PC-3 (cell line): ENCODE data around the gene BCLAF1. TPM values are rescaled to one million over a fixed set of nuclear protein-coding genes. Genes with fewer than 3 reads are reported as not detected.

ENCODE experiments used
- ATAC-seq: fragments of 200-7000 bp; cut with Tn5 transposase; 2 replicates; pipeline ENCODE4 v1.9.1; 2020; ENCODE audit warnings: mild to moderate bottlenecking, moderate library complexity
- BruUV-seq: library from RNA; stranded (reverse); fragments of 400-500 nt; replicated peaks from 2 replicates; lab custom pipeline; 2021; lab: Mats Ljungman, UMichigan
- CTCF ChIA-PET: fragments of 300-600 bp; sonication (Branson Sonifier 250); formaldehyde crosslinking; loops from one replicate; lab custom pipeline; 2022; ENCODE audit warnings: antibody characterized with exemption; lab: Charles Lee
- POLR2A ChIA-PET: fragments of 300-600 bp; sonication (Branson Sonifier 250); formaldehyde crosslinking; loops from one replicate; lab custom pipeline; 2022; ENCODE audit warnings: antibody characterized with exemption; ENCODE audit not compliant: unreplicated experiment; lab: Charles Lee
- DNase-seq: peaks from one replicate; pipeline ENCODE4 v3.0.0-alpha.2; 2015
- H2AFZ ChIP-seq: fragments of 300-600 bp; sonication (generic); 2 replicates; pipeline ENCODE4 v1.6.0; 2016; ENCODE audit warnings: antibody characterized with exemption, low read length
- H3F3A ChIP-seq: fragments of 300-600 bp; sonication (generic); one replicate; pipeline ENCODE4 v1.6.0; 2017; ENCODE audit warnings: antibody characterized with exemption, low read length, control low read depth, mild to moderate bottlenecking; ENCODE audit not compliant: unreplicated experiment
- H3K27ac ChIP-seq: fragments of 300-600 bp; sonication (generic); 2 replicates; pipeline ENCODE4 v1.5.1; 2016; ENCODE audit warnings: mild to moderate bottlenecking, low read length
- H3K27me3 ChIP-seq: fragments of 300-600 bp; sonication (generic); 2 replicates; pipeline ENCODE4 v1.6.1; 2016; ENCODE audit warnings: low read length, mixed read lengths
- H3K36me3 ChIP-seq: fragments of 300-600 bp; sonication (generic); 2 replicates; pipeline ENCODE4 v1.6.1; 2016; ENCODE audit warnings: low read depth, mixed run types, low read length, mixed read lengths
- H3K4me1 ChIP-seq: fragments of 300-600 bp; sonication (generic); 2 replicates; pipeline ENCODE4 v1.5.1; 2016; ENCODE audit warnings: low read length; ENCODE audit not compliant: insufficient read depth
- H3K4me2 ChIP-seq: fragments of 300-600 bp; sonication (generic); 2 replicates; pipeline ENCODE4 v1.6.0; 2016; ENCODE audit warnings: low read length
- H3K4me3 ChIP-seq: fragments of 300-600 bp; sonication (generic); 2 replicates; pipeline ENCODE4 v1.5.1; 2016; ENCODE audit warnings: mild to moderate bottlenecking, low read length, mixed read lengths
- H3K79me2 ChIP-seq: fragments of 300-600 bp; sonication (generic); 2 replicates; pipeline ENCODE4 v1.6.1; 2017; ENCODE audit warnings: low read length, mixed read lengths
- H3K9ac ChIP-seq: fragments of 300-600 bp; sonication (generic); 2 replicates; pipeline ENCODE4 v1.6.0; 2016; ENCODE audit warnings: mild to moderate bottlenecking, low read length
- H3K9me2 ChIP-seq: fragments of 300-600 bp; sonication (generic); replicated peaks from 2 replicates; pipeline ENCODE4 v1.6.1; 2016; ENCODE audit warnings: mixed run types, low read length, mixed read lengths
- H3K9me3 ChIP-seq: fragments of 300-600 bp; sonication (generic); 2 replicates; pipeline ENCODE4 v1.6.1; 2016; ENCODE audit warnings: low read length, mixed read lengths
- H4K20me1 ChIP-seq: fragments of 300-600 bp; sonication (generic); 2 replicates; pipeline ENCODE4 v1.6.1; 2016; ENCODE audit warnings: low read length, mixed read lengths
- EZH2 ChIP-seq: fragments of 300-600 bp; sonication (generic); IDR thresholded peaks from one replicate; pipeline ENCODE4 v1.6.1; 2017; ENCODE audit warnings: antibody characterized with exemption, mild to moderate bottlenecking, low read length; ENCODE audit not compliant: unreplicated experiment
- EZH2phosphoT487 ChIP-seq: fragments of 300-600 bp; sonication (generic); IDR thresholded peaks from 2 replicates; pipeline ENCODE4 v1.6.1; 2018; ENCODE audit warnings: mild to moderate bottlenecking, antibody characterized with exemption, low read length, borderline replicate concordance
- intact Hi-C: fragments of 100-400 bp; cut with micrococcal nuclease; formaldehyde crosslinking; loops from 2 replicates; pipeline ENCODE4 v1.9.0; 2023
- total RNA-seq: library from RNA; depleted of rRNA; stranded (reverse); fragments of >200 nt; gene quantifications from 2 replicates; pipeline ENCODE4 v1.2.3, GENCODE V29; 2014
- TF ChIP-seq, protein P1 (sequence below): fragments of 300-600 bp; sonication (generic); conservative IDR thresholded peaks from 2 replicates; pipeline ENCODE4 v1.5.1; 2017; ENCODE audit warnings: antibody characterized with exemption, low read depth, mild to moderate bottlenecking, low read length

The BCLAF1 gene
- total RNA-seq, 1 experiment from 2014 or later, result 119 TPM

- BruUV-seq, result no TSS peak
- DNase-seq (no peak), ATAC-seq (peak; percentile 45)
- Histone ChIP-seq H3K9ac (peak overlapping the region; percentile 72), H3K27ac (peak overlapping the region; percentile 49), H3K9me2 (no peaks in the 10 kb centered on the region), H3K9me3 (no peaks in the 10 kb centered on the region), H3K4me1 (peaks cover 16% of the 10 kb centered on the region; the same call in 1 of the 2 replicates), H3K36me3 (no peaks in the 10 kb centered on the region), H3K27me3 (no peaks in the 10 kb centered on the region), H3K79me2 (peaks cover 18% of the 10 kb centered on the region), H4K20me1 (no peaks in the 10 kb centered on the region), H2AFZ (peak overlapping the region; percentile 76), H3F3A (peaks cover 13% of the 10 kb centered on the region), H3K4me3 (peak overlapping the region; percentile 87), H3K4me2 (peak overlapping the region; percentile 96)
- intact Hi-C loops, result loop anchor here (2.0 to 10.0 kb wide), 2 partner anchors 66 to 294 kb away; no protein-coding TSS in a partner anchor
- ChIA-PET CTCF (interaction anchor here (0.6 to 0.7 kb wide), 3 partner anchors 20 to 798 kb away, joined by 3 read pairs; partner anchors contain the start of gene MAP3K5), POLR2A (interaction anchor here (0.5 kb wide), 1 partner anchor 10 kb away, joined by 4 read pairs; no protein-coding TSS in a partner anchor)
- no peak for TF ChIP-seq EZH2phosphoT487
- TF ChIP-seq, protein P1, sequence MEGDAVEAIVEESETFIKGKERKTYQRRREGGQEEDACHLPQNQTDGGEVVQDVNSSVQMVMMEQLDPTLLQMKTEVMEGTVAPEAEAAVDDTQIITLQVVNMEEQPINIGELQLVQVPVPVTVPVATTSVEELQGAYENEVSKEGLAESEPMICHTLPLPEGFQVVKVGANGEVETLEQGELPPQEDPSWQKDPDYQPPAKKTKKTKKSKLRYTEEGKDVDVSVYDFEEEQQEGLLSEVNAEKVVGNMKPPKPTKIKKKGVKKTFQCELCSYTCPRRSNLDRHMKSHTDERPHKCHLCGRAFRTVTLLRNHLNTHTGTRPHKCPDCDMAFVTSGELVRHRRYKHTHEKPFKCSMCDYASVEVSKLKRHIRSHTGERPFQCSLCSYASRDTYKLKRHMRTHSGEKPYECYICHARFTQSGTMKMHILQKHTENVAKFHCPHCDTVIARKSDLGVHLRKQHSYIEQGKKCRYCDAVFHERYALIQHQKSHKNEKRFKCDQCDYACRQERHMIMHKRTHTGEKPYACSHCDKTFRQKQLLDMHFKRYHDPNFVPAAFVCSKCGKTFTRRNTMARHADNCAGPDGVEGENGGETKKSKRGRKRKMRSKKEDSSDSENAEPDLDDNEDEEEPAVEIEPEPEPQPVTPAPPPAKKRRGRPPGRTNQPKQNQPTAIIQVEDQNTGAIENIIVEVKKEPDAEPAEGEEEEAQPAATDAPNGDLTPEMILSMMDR, result no peak
- no peak for TF ChIP-seq EZH2
Observed at GRCh38 chr6:136250686-136251008, 39.0 kb downstream of the BCLAF1 start.

GRCh38 chr6:136249811-136250685 lies 39.6 kb downstream of the BCLAF1 start, which contains the start of gene MTFR2:
MTFR2 (minus strand) TSS chr6:136250311; CDS start chr6:136249099, 1,212 bp downstream.
- Histone ChIP-seq H3F3A (peaks cover 12% of the 10 kb centered on the region), H3K4me1 (peaks cover 16% of the 10 kb centered on the region; the same call in 1 of the 2 replicates), H3K4me2 (peak within 1 kb of the TSS; percentile 96), H3K27ac (peak within 1 kb of the TSS; percentile 49), H3K36me3 (no peaks in the 10 kb centered on the region), H3K79me2 (peaks cover 18% of the 10 kb centered on the region), H3K9ac (peak within 1 kb of the TSS; percentile 72), H3K9me3 (no peaks in the 10 kb centered on the region), H3K9me2 (no peaks in the 10 kb centered on the region), H4K20me1 (no peaks in the 10 kb centered on the region), H2AFZ (peak within 1 kb of the TSS; percentile 77), H3K4me3 (peak within 1 kb of the TSS; percentile 87), H3K27me3 (no peaks in the 10 kb centered on the region)
- DNase-seq, result peak; percentile 98
- BruUV-seq, result no TSS peak
- intact Hi-C loops, result loop anchor here (2.0 to 10.0 kb wide), 2 partner anchors 67 to 295 kb away; no protein-coding TSS in a partner anchor
- TF ChIP-seq EZH2 (no peak), EZH2phosphoT487 (no peak)
- TF ChIP-seq, protein P1, result no peak
- ChIA-PET POLR2A (interaction anchor here (0.5 to 0.7 kb wide), 3 partner anchors 11 to 271 kb away, joined by 3 to 6 read pairs (median 4); no protein-coding TSS in a partner anchor), CTCF (interaction anchor here (0.6 to 0.7 kb wide), 3 partner anchors 19 to 797 kb away, joined by 3 read pairs; partner anchors contain the start of gene MAP3K5)
- ATAC-seq, result peak; percentile 87
